Prostate gland (tissue), 2 donors: Measurements from ENCODE around the gene CACNA1F. TPM values are rescaled to one million over a fixed set of nuclear protein-coding genes. Genes with fewer than 3 reads are reported as not detected.

Source experiments
- DNase-seq: peaks from one replicate; pipeline ENCODE4 v3.0.0-alpha.2; 2019; ENCODE audit warnings: low spot score
- H3K27ac ChIP-seq, 2 donors: fragments of 200-600 bp; sonication (generic); 2 replicates each; pipeline ENCODE4 v1.5.1; 2017 to 2019
- H3K27me3 ChIP-seq: fragments of 200-600 bp; sonication (generic); replicated peaks from 2 replicates; pipeline ENCODE4 v1.5.1; 2019; ENCODE audit not compliant: insufficient read depth
- H3K36me3 ChIP-seq, 2 donors: fragments of 200-600 bp; sonication (generic); 1 replicate in 1 of 2; 2 replicates in 1 of 2; pipeline versions ENCODE4 v1.5.1 to v1.8.1; 2017 to 2019
- H3K4me1 ChIP-seq: fragments of 200-600 bp; sonication (generic); replicated peaks from 2 replicates; pipeline ENCODE4 v1.5.1; 2019
- H3K4me3 ChIP-seq, 2 donors: fragments of 200-600 bp; sonication (generic); 2 replicates each; pipeline ENCODE4 v1.5.1; 2017 to 2019
- H3K9me3 ChIP-seq: fragments of 200-600 bp; sonication (generic); 2 replicates; pipeline ENCODE4 v1.5.1; 2017
- CTCF ChIP-seq, 4 experiments: fragments of 200-600 bp in 2 of 4; fragments of 450-650 bp in 2 of 4; sonication (generic) in 2 of 4; IDR thresholded peaks; 1 replicate in 3 of 4; 2 replicates in 1 of 4; pipeline ENCODE4 v1.5.1; 2016 to 2019; ENCODE audit warnings: antibody characterized with exemption in 4 of 4, mild to moderate bottlenecking in 2 of 4, moderate library complexity in 2 of 4
- POLR2A ChIP-seq: fragments of 450-650 bp; IDR thresholded peaks from one replicate; pipeline ENCODE4 v1.6.1; 2016; ENCODE audit warnings: antibody characterized with exemption, mild to moderate bottlenecking
- POLR2AphosphoS5 ChIP-seq: sonication (generic); formaldehyde crosslinking; IDR thresholded peaks from one replicate; pipeline ENCODE4 v1.6.1; 2017; ENCODE audit warnings: antibody characterized with exemption
- WGBS: methylation state at CpG from one replicate; pipeline ENCODE4 v1.1.5; 2018; 5-methylcytosine and 5-hydroxymethylcytosine counted together
- intact Hi-C: fragments of 100-400 bp; cut with DNase I; formaldehyde crosslinking; loops from one replicate; pipeline ENCODE4 v1.14.2; 2022
- total RNA-seq, 2 donors: library from RNA; depleted of rRNA; stranded (reverse); fragments of >200 nt; gene quantifications; one replicate each; pipeline ENCODE4 v1.1.0, GENCODE V29; 2016

Gene CACNA1F
- total RNA-seq, 2 donors from 2014 or later, result 0.17 TPM; not detected in 1

- no peak for DNase-seq
- no peaks in the 10 kb centered on the region for H3K9me3 ChIP-seq
- H3K36me3 ChIP-seq, result no peaks in the 10 kb centered on the region
- TF ChIP-seq POLR2AphosphoS5 (no peak), POLR2A (peak; percentile 68), CTCF (IDR thresholded peaks at IDR 0.05) (no peak)
- peak within 1 kb of the TSS; percentile 81 to 84 for H3K27ac ChIP-seq
- no peaks in the 10 kb centered on the region for H3K27me3 ChIP-seq
- peak within 1 kb of the TSS; percentile 41 to 45 for H3K4me3 ChIP-seq
- H3K4me1 ChIP-seq, result no peaks in the 10 kb centered on the region
- intact Hi-C loops, result no loop called here
- WGBS, result 0% methylated on average over 26 of the region's 46 CpGs
These were observed 61.3 kb downstream of the CACNA1F start, which contains the start of gene PLP2 for GRCh38 chrX:49171752-49172279. Gene PLP2 (plus strand): TSS chrX:49171898. CDS start chrX:49172001, 103 bp downstream.

GRCh38 chrX:49167740-49168108 is 65.4 kb downstream of the CACNA1F start:
- Histone ChIP-seq H3K4me3 (no peak overlapping the region), H3K27me3 (no peaks in the 10 kb centered on the region)
- intact Hi-C loops, result no loop called here

GRCh38 chrX:49166914-49167739 is 66.0 kb downstream of the CACNA1F start:
- Histone ChIP-seq H3K4me1 (no peaks in the 10 kb centered on the region), H3K4me3 (peak overlapping the region; percentile 19 to 21), H3K27ac (peak overlapping the region; percentile 87 to 93), H3K9me3 (no peaks in the 10 kb centered on the region), H3K36me3 (no peaks in the 10 kb centered on the region), H3K27me3 (no peaks in the 10 kb centered on the region)
- WGBS, result 19% methylated on average over 16 of the region's 35 CpGs
- no peak for TF ChIP-seq CTCF (IDR thresholded peaks at IDR 0.05)
- peak; percentile 72 for TF ChIP-seq POLR2AphosphoS5
- peak; percentile 57 for TF ChIP-seq POLR2A
- intact Hi-C loops, result no loop called here
- peak; percentile 70 for DNase-seq

More at GRCh38 chrX:49167740-49168108, 65.4 kb downstream of the CACNA1F start:
- no peaks in the 10 kb centered on the region for H3K4me1 ChIP-seq
- H3K27ac ChIP-seq, result peak overlapping the region; percentile 87 to 93
- no peak for TF ChIP-seq CTCF (IDR thresholded peaks at IDR 0.05)
- no peak for TF ChIP-seq POLR2AphosphoS5
- no peak for TF ChIP-seq POLR2A
- H3K9me3 ChIP-seq, result no peaks in the 10 kb centered on the region
- 64% methylated on average over 3 of the region's 3 CpGs for WGBS
- H3K36me3 ChIP-seq, result no peaks in the 10 kb centered on the region
- no peak for DNase-seq

- Histone ChIP-seq H3K27ac (peak overlapping the region; percentile 87 to 93), H3K4me1 (no peaks in the 10 kb centered on the region), H3K4me3 (peak overlapping the region; percentile 19 to 21), H3K36me3 (no peaks in the 10 kb centered on the region), H3K27me3 (no peaks in the 10 kb centered on the region), H3K9me3 (no peaks in the 10 kb centered on the region)
- 20% methylated on average over 30 of the region's 61 CpGs for WGBS
- TF ChIP-seq CTCF (IDR thresholded peaks at IDR 0.05), result peak in 2 of 4 experiments; percentile 44 to 54
- peak; percentile 11 for TF ChIP-seq POLR2A
- TF ChIP-seq POLR2AphosphoS5, result peak; percentile 78
- peak; percentile 88 for DNase-seq
- intact Hi-C loops, result no loop called here
These were observed 66.9 kb downstream of the CACNA1F start for GRCh38 chrX:49165901-49166881.
